Myocyte (in vitro differentiated cells): ENCODE results near the gene TMEM132C. TPM values are rescaled to one million over a fixed set of nuclear protein-coding genes. Genes with fewer than 3 reads are reported as not detected.
"Not testable (repeated sequence)": the region's sequence is repeated elsewhere in the genome, so short reads cannot be mapped to it uniquely, and the experiment has no call there.

Experiments
- DNase-seq: peaks from one replicate; pipeline ENCODE4 v3.0.0-alpha.2; 2012; ENCODE audit warnings: low read depth
- total RNA-seq: library from RNA; depleted of rRNA; stranded (reverse); fragments of >200 nt; gene quantifications from 2 replicates; pipeline ENCODE4 v1.2.3, GENCODE V29; 2014

Gene TMEM132C
- total RNA-seq, 1 donor from 2014 or later: not detected

DNA sequence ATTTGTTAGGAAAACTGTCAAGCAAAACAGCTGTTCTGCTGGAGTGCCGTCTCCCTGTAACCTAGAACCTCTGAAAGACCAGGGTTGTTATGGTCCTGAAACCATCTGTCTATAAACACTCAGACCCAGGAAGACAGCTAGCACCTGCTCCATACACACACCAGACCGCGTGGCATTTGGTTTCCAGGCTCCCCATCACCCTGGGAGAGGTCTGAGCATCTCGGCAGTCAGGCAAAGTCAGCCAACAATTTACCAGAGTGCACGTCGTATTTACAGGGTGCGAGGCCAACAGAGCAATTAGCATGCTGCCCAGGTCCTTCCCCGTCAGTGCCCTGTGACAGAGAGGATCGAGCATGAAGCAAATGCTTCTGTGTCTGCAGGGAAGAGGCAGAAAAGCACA is 284.3 kb downstream of the TMEM132C start:
- no peak for DNase-seq

DNA sequence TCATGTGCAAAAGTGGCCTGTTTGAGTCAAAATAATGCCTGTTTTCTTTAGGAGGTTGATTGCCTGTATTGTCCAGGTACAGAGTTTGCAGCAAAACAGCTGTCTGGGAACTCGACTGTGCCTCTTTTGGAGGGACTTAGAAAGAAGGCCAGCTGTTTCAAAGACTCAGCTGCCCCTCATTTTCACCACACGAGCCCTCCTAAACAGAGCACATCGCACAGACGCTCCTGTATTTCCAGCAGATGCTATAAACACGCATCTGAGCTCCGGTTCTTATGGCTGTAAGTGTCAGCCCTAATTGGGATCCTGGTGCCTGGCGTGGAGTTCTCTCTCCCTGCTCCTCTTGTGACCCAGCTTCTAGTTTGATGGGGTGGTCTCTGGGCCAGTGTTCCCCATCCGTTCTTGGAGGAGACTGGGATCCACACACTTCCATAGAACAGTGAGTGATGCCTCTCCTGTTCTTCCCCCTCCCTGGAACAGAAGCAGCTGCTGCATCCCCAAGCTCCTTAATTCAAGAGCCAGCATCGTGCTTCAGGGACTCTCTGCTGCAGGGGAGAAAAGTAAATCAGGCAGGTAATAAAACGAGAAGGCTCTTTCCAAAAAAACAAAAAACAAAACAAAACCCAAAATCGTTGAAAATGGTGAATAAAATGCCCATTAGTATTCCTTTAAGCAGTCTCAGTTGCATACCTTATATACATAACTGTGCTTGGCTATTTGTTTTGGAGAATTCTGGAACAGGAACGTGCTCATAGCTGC is 287.8 kb downstream of the TMEM132C start:
- DNase-seq: no peak

DNA sequence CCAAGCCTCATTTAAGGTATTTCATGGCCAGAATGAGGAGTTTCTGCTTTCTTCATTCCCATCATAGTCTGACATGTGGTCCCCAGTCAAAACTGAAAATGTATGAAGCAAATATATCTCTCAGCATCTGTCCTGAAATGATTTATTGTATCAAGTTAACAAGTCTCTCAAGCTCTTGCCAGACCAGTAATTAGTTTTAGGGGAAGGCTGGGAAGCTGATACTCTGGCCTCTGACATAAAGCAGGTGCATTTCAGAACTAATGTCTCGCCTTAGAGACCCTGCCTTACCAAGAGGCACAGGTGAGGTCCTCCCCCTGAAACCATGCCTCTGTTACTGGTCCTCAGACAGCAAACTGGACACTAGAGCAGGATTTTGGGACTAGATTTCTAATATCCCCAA is 290.3 kb downstream of the TMEM132C start:
- no peak for DNase-seq

GRCh38 chr12:128564956-128565355 is 298.0 kb downstream of the TMEM132C start:
- DNase-seq: no peak

- DNase-seq: no peak
These were observed 300.8 kb downstream of the TMEM132C start for GRCh38 chr12:128567730-128568129.

GRCh38 chr12:128570191-128571065 is 303.5 kb downstream of the TMEM132C start:
- no peak for DNase-seq

DNA sequence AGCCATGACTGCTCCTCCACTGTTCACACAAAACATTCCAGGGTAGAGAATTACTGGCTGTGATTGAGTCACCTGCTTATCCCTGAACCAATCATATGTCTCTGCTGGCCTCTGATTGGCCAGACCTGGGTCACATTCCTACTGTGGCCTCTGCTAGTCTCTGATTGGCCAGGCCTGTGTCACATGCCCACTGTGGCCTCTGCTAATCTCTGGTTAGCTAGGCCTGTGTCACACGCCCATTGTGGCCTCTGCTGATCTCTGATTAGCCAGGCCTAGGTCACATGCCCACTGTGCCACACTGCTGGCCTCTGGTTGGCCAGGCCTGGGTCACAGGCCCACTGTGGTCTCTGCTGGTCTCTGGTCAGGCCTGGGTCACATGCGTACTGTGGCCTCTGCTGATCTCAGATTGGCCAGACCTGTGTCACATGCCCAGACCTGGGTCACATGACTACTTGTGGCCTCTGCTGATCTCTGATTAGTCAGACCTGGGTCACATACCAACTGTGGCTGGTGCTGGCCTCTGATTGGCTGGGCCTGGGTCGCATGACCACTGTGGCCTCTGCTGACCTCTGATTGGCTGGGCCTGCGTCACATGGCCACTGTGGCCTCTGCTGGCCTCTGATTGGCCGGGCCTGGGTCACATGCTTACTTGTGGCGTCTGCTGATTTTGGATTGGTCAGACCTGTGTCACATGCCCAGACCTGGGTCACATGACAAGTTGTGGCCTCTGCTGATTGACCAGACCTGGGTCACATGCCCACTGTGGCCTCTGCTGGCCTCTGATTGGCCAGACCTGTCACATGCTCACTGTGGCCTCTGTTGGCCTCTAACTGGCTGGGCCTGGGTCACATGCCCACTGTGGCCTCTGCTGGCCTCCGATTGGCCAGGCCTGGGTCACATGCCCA is 305.2 kb downstream of the TMEM132C start:
- DNase-seq: no peak

- no peak for DNase-seq
These were observed 306.9 kb downstream of the TMEM132C start for GRCh38 chr12:128573907-128574306.

- no peak for DNase-seq
These were observed 311.1 kb downstream of the TMEM132C start for GRCh38 chr12:128578045-128578444.

GRCh38 chr12:128581321-128581761 is 314.4 kb downstream of the TMEM132C start:
- DNase-seq: no peak

- DNase-seq: no peak
These were observed 316.5 kb downstream of the TMEM132C start for GRCh38 chr12:128583453-128583852.

- no peak for DNase-seq
These were observed 319.6 kb downstream of the TMEM132C start for GRCh38 chr12:128586451-128587029.

GRCh38 chr12:128587918-128588317 is 320.9 kb downstream of the TMEM132C start:
- no peak for DNase-seq

DNA sequence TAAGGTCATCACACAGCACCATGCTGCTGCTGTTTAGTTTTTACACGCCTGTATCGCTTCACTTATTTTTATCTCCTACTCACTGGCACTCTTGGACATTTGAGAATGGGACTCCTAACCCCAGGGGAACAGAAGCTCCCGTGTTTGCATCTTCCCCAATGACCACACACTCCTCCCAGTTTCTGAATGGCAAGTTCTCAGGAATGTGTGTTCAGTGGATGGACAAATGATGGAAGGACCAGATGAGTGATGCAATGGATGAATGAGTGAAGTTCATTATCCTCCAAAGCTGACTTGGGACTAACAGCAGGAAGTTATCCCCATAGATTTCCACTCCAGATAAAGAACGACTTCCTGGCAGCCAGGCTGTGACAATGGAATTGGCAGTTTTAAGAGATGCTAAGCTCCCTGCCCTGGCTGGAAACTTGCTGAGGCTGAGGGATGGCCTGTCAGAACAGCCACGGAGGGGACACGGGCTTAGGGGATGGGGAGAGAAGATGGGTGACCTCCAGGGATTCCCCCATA is 325.3 kb downstream of the TMEM132C start:
- no peak for DNase-seq

DNA sequence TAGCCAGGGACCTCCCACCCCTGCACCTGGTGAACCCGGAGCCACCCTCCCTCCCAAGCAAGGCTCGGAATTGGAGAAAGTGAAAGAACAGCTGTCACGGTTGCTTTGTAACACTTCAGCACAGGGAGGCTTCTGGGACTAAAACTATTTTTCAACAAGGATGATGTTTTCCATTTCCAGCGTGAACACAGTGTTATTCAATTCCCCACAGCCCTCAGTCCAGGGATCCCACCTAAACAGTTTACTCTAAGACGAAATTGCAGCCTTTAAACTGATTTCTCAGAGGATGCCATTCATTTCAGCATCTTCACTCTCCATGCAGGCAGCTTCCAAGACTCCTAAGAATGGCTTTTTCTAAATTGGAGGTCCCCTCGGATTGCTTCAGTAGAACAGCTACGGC is 327.6 kb downstream of the TMEM132C start:
- no peak for DNase-seq

- DNase-seq: no peak
These were observed 328.6 kb downstream of the TMEM132C start for GRCh38 chr12:128595609-128596008.

DNA sequence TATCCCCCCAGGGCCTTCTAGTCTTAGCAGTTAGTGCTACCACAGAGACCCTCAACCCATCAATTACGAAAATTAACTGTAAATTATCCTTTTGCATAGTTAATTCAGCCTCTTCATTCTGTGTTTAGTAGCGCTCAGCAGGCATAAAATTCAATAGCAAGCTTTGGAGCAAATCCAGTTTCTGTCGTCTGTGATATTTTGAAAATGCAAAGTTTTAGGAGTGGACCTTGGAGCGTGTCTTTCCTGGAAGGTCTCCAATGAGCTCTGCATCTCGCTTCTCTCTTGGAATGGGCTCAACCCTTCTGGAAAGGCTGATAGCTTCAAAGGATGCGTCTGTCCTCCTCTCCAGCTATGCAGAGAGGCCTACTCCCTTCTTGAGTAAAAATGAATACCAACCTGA is 333.9 kb downstream of the TMEM132C start:
- DNase-seq: no peak

DNA sequence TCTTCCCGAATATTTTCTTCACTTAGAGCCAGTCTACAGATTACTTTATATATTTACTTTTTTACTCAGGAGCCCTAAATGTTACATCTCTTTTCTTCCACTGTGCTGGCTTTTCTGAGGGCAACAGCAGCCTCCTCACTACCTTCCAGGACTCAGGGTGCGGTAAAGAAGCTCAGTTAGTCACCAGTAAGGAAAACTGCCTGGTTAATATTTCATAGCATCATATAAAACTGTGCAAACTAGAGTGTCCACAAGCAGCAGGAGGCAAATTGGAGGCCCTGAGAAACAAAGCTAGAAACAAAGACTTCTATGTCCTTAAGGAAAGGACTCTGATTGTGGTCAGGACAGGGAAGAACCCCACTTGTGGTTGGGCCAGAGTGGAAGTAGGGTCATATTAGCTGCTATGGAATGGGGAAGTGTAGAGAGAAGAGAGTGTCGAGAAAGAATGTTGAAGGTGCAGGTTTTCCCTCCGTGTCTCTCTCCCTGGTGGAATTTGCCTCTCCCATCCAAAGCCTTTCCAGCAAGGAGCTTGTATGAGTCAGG is 336.7 kb downstream of the TMEM132C start:
- no peak for DNase-seq

- not testable (repeated sequence) for DNase-seq
These were observed 337.2 kb downstream of the TMEM132C start for GRCh38 chr12:128604219-128604618.

- DNase-seq: no peak
These were observed 339.1 kb downstream of the TMEM132C start for GRCh38 chr12:128606051-128606450.
